ENCODE data around the gene WNT7A. TPM values are rescaled to one million over a fixed set of nuclear protein-coding genes. Genes with fewer than 3 reads are reported as not detected.

WNT7A gene
- total RNA-seq, 1 experiment from 2014 or later, result not detected

DNA sequence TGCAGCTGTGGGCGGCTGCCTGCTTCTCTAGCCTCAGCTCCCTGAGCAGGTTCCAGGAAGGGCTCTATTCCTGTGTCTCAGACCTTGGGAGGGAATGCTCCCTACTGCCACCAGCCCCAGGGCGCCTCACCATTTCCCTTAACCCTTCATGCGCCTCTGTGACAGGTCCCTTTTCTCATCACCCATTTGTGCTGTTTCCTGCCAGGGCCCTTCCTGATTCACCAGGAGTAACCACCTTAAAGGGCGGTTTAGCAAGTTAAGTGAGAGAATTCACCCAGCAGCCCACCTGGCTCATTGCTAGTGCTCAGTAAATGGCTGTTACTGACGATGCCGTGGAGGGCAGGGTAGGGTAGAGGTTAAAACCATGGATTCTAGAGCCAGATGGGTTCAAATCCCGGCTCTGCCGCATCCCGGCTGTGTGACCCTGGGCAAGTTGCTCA, 87.8 kb downstream of the WNT7A start:
- Histone ChIP-seq H4K91ac (ENCODE audit: insufficient read length, low read depth, low read length) (no peak overlapping the region), H2BK20ac (ENCODE audit: low read depth, low read length, poor library complexity, severe bottlenecking) (no peak overlapping the region), H3K56ac (ENCODE audit: insufficient read length, low read depth, low read length) (no peak overlapping the region), H2BK5ac (ENCODE audit: insufficient read length, low read length) (no peak overlapping the region), H4K20me1 (ENCODE audit: control insufficient read depth, insufficient read depth, insufficient read length) (no peaks in the 10 kb centered on the region), H3K9ac (ENCODE audit: extremely low read depth, insufficient read length, low read length) (no peak overlapping the region), H3K4me2 (ENCODE audit: insufficient read depth, insufficient read length, low read length) (no peak overlapping the region), H3K14ac (ENCODE audit: insufficient read depth, low read length) (no peak overlapping the region), H3K23me2 (ENCODE audit: insufficient read length, low read depth, low read length, poor library complexity, severe bottlenecking) (no peaks in the 10 kb centered on the region), H3K27me3 (ENCODE audit: insufficient read depth, low read length) (no peaks in the 10 kb centered on the region), H3K9me3 (ENCODE audit: control insufficient read depth, low read depth, low read length) (no peaks in the 10 kb centered on the region), H3K4ac (ENCODE audit: low read depth, low read length) (no peak overlapping the region), H3K4me1 (ENCODE audit: insufficient read depth, low read length) (no peaks in the 10 kb centered on the region), H2BK12ac (ENCODE audit: insufficient read length, low read depth, low read length) (no peak overlapping the region), H2AFZ (ENCODE audit: low read length) (no peak overlapping the region), H2BK15ac (ENCODE audit: low read depth, low read length) (no peak overlapping the region), H3T11ph (ENCODE audit: low read length) (no peak overlapping the region), H4K5ac (ENCODE audit: insufficient read length, low read depth, low read length) (no peak overlapping the region), H3K79me2 (ENCODE audit: insufficient read depth, low read length) (no peaks in the 10 kb centered on the region), H3K23ac (ENCODE audit: insufficient read length, low read depth, low read length) (no peak overlapping the region), H4K8ac (replicated peaks; ENCODE audit: insufficient read length, low read depth, low read length) (no peak overlapping the region), H3K18ac (ENCODE audit: insufficient read length, low read depth, low read length) (no peak overlapping the region), H3K27ac (ENCODE audit: insufficient read length, low read depth, low read length) (no peak overlapping the region), H3K79me1 (ENCODE audit: insufficient read depth, low read depth, low read length, poor library complexity, severe bottlenecking) (no peaks in the 10 kb centered on the region), H2AK5ac (ENCODE audit: insufficient read length, low read length) (no peak overlapping the region), H2BK120ac (ENCODE audit: low read depth, low read length, poor library complexity, severe bottlenecking) (no peak overlapping the region)
- TF ChIP-seq, protein P1, sequence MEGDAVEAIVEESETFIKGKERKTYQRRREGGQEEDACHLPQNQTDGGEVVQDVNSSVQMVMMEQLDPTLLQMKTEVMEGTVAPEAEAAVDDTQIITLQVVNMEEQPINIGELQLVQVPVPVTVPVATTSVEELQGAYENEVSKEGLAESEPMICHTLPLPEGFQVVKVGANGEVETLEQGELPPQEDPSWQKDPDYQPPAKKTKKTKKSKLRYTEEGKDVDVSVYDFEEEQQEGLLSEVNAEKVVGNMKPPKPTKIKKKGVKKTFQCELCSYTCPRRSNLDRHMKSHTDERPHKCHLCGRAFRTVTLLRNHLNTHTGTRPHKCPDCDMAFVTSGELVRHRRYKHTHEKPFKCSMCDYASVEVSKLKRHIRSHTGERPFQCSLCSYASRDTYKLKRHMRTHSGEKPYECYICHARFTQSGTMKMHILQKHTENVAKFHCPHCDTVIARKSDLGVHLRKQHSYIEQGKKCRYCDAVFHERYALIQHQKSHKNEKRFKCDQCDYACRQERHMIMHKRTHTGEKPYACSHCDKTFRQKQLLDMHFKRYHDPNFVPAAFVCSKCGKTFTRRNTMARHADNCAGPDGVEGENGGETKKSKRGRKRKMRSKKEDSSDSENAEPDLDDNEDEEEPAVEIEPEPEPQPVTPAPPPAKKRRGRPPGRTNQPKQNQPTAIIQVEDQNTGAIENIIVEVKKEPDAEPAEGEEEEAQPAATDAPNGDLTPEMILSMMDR (conservative IDR thresholded peaks at IDR 0.05), result no peak
- no peaks in the 10 kb centered on the region for H3K36me3 Mint-ChIP-seq (ENCODE audit: insufficient read depth in 1 of 3, low read depth in 3 of 3)
- peaks cover 9 to 34% of the 10 kb centered on the region in 2 experiments; a peak in 3 of 4 replicates for H3K4me1 Mint-ChIP-seq
- DNase-seq, result no peak
- peaks cover 15% of the 10 kb centered on the region for H3K27me3 Mint-ChIP-seq (ENCODE audit: low read depth)
- WGBS (ENCODE audit: extremely low coverage, insufficient read length, low lambda C conversion rate), result no CpG with 5 or more reads among the region's 9 CpGs
- H3K4me3 Mint-ChIP-seq, result no peak overlapping the region
- peak overlapping the region in 1 of 3 experiments; percentile 79; a peak in 1 of 7 replicates for H3K27ac Mint-ChIP-seq
- no peaks in the 10 kb centered on the region; a peak in 1 of 5 replicates for H3K9me3 Mint-ChIP-seq

Measured in H9 (cell line).